ENCODE measurements around the gene COQ5.

COQ5 gene

DNA sequence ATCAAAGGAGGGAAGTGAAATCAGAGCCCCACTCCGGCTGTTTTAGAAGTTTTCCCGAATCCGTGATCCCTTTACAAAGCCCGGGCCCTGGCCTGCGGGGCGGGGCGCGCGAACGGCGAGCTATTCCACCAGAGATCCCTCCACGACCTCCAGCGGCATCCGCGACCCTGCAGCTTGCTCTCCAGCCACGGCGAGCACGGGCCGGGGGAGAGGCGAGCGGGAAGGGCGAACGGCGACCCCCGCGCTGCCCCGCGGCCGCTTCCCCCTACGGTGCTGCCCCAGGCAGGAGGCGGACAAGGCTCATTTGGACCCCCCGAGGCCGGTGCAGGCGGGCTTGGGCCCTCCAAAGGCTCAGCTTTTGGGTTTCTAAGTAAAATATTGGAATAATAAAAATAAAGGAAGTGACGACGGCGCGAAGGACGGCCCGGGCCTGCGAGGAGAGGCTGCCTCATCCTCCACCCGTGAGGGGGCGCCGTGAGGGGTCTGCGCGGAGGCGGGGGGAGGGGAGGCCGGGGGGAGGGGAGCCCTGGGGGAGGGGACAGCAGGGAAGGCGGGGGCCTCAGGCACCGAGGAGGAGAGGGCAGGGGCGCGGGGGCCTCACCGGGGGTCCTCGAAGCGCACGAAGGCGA lies 60.0 kb downstream of the COQ5 start:
- H3K79me2 ChIP-seq (ENCODE audit: low read length), result peaks cover 52% of the 10 kb centered on the region

DNA sequence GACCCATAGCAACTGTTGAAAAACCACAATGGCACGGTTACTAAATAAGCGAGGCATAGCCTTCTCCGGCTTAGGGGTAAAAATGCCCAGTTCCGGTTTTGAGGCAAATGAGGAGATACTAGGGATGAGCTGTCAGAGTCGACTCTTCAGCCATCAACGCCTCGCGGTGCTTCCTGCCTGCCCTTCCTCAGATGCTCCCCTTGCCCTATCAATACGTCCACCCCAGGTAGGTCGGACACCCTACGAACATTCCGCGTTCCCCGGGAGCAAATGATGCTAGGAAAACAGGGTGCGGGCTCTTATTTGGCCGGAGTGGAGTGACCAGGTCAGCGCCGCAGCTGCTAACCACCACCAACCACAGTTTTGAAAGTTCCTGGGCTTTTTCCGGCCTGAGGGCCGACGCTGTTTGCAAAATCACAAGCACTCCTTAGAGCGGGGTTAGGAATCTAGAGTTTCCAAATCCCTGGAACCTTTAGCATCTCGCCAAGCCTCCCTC lies 60.6 kb downstream of the COQ5 start:
- TF ChIP-seq CTCF (IDR thresholded peaks at IDR 0.05; ENCODE audit: low read length), result no peak
- no peak for TF ChIP-seq EZH2 (optimal IDR thresholded peaks at IDR 0.05; ENCODE audit: low read depth, low read length)
- TF ChIP-seq EZH2phosphoT487 (IDR thresholded peaks at IDR 0.05; ENCODE audit: low read length), result no peak
- H3K9ac ChIP-seq (ENCODE audit: low read length), result peak overlapping the region; percentile 73; the same call in 1 of the 2 replicates
- peak overlapping the region; percentile 52; the same call in 1 of the 2 replicates for H3K27ac ChIP-seq (ENCODE audit: low read length)
- no peaks in the 10 kb centered on the region for H3K9me2 ChIP-seq (replicated peaks; ENCODE audit: insufficient read depth, low read length)
- peak overlapping the region; percentile 79 for H3K4me3 ChIP-seq (ENCODE audit: low read length)
- DNase-seq, result no peak
- no peaks in the 10 kb centered on the region for H3K27me3 ChIP-seq (replicated peaks; ENCODE audit: insufficient read depth, low read length)
- no peak overlapping the region for H2AFZ ChIP-seq (ENCODE audit: low read length)
- H3K36me3 ChIP-seq (replicated peaks; ENCODE audit: insufficient read depth, low read length), result no peaks in the 10 kb centered on the region
- no peaks in the 10 kb centered on the region for H3K4me1 ChIP-seq (ENCODE audit: low read length)
- 0 out of 2 replicates have a peak, but pooled peaks cover 3% of the 10 kb centered on the region for H3F3A ChIP-seq (ENCODE audit: insufficient read depth, low read length)
- peak overlapping the region; percentile 54 for H3K4me2 ChIP-seq (ENCODE audit: low read depth, low read length)
- peaks cover 56% of the 10 kb centered on the region for H3K79me2 ChIP-seq (ENCODE audit: low read length)
- H4K20me1 ChIP-seq (ENCODE audit: insufficient read depth, low read length), result no peaks in the 10 kb centered on the region
- H3K9me3 ChIP-seq (replicated peaks; ENCODE audit: insufficient read depth, low read length), result no peaks in the 10 kb centered on the region

More for the DNA sequence above, 60.0 kb downstream of the COQ5 start:
- H3K9me3 ChIP-seq (replicated peaks; ENCODE audit: insufficient read depth, low read length), result no peaks in the 10 kb centered on the region
- no peaks in the 10 kb centered on the region for H3K9me2 ChIP-seq (replicated peaks; ENCODE audit: insufficient read depth, low read length)
- H3K4me3 ChIP-seq (ENCODE audit: low read length), result peak overlapping the region; percentile 79
- no peak for TF ChIP-seq CTCF (IDR thresholded peaks at IDR 0.05; ENCODE audit: low read length)
- no peak for TF ChIP-seq EZH2phosphoT487 (IDR thresholded peaks at IDR 0.05; ENCODE audit: low read length)
- no peak for TF ChIP-seq EZH2 (optimal IDR thresholded peaks at IDR 0.05; ENCODE audit: low read depth, low read length)
- H3F3A ChIP-seq (ENCODE audit: insufficient read depth, low read length), result 0 out of 2 replicates have a peak, but pooled peaks cover 3% of the 10 kb centered on the region
- peak overlapping the region; percentile 54; the same call in 1 of the 2 replicates for H3K4me2 ChIP-seq (ENCODE audit: low read depth, low read length)
- H3K27ac ChIP-seq (ENCODE audit: low read length), result peak overlapping the region; percentile 52; the same call in 1 of the 2 replicates
- no peaks in the 10 kb centered on the region for H3K27me3 ChIP-seq (replicated peaks; ENCODE audit: insufficient read depth, low read length)
- peak overlapping the region; percentile 73; the same call in 1 of the 2 replicates for H3K9ac ChIP-seq (ENCODE audit: low read length)
- no peaks in the 10 kb centered on the region for H3K4me1 ChIP-seq (ENCODE audit: low read length)
- H3K36me3 ChIP-seq (replicated peaks; ENCODE audit: insufficient read depth, low read length), result no peaks in the 10 kb centered on the region
- DNase-seq, result no peak
- no peak overlapping the region for H2AFZ ChIP-seq (ENCODE audit: low read length)
- no peaks in the 10 kb centered on the region for H4K20me1 ChIP-seq (ENCODE audit: insufficient read depth, low read length)

GRCh38 chr12:120467439-120467838 lies 61.5 kb downstream of the COQ5 start:
- no peak overlapping the region for H3K9ac ChIP-seq (ENCODE audit: low read length)
- peaks cover 58% of the 10 kb centered on the region for H3K79me2 ChIP-seq (ENCODE audit: low read length)
- H2AFZ ChIP-seq (ENCODE audit: low read length), result no peak overlapping the region
- no peak overlapping the region for H3K4me3 ChIP-seq (ENCODE audit: low read length)
- H3K4me1 ChIP-seq (ENCODE audit: low read length), result no peaks in the 10 kb centered on the region
- 0 out of 2 replicates have a peak, but pooled peaks cover 3% of the 10 kb centered on the region for H3F3A ChIP-seq (ENCODE audit: insufficient read depth, low read length)
- no peaks in the 10 kb centered on the region for H3K9me3 ChIP-seq (replicated peaks; ENCODE audit: insufficient read depth, low read length)
- H3K27me3 ChIP-seq (replicated peaks; ENCODE audit: insufficient read depth, low read length), result no peaks in the 10 kb centered on the region
- H3K36me3 ChIP-seq (replicated peaks; ENCODE audit: insufficient read depth, low read length), result no peaks in the 10 kb centered on the region
- no peak overlapping the region for H3K27ac ChIP-seq (ENCODE audit: low read length)
- no peaks in the 10 kb centered on the region for H3K9me2 ChIP-seq (replicated peaks; ENCODE audit: insufficient read depth, low read length)
- no peak overlapping the region for H3K4me2 ChIP-seq (ENCODE audit: low read depth, low read length)
- DNase-seq, result no peak
- no peak for TF ChIP-seq CTCF (IDR thresholded peaks at IDR 0.05; ENCODE audit: low read length)
- H4K20me1 ChIP-seq (ENCODE audit: insufficient read depth, low read length), result no peaks in the 10 kb centered on the region

Data from MM.1S (cell line).